Neural progenitor cell (in vitro differentiated cells): ENCODE measurements around the gene H6PD. TPM values are rescaled to one million over a fixed set of nuclear protein-coding genes. Genes with fewer than 3 reads are reported as not detected.
A peak's percentile ranks its signal among the peaks of the same experiment; 100 is the strongest.

ENCODE experiments used
- DNase-seq: peaks from one replicate; pipeline ENCODE4 v3.0.0-alpha.2; 2016; ENCODE audit warnings: low spot score
- H2AFZ ChIP-seq: fragments of 200-600 bp; sonication (generic); replicated peaks from 2 replicates; pipeline ENCODE4 v1.6.1; 2016; ENCODE audit warnings: antibody characterized with exemption
- H3F3A ChIP-seq: fragments of 200-600 bp; sonication (generic); 2 replicates; pipeline ENCODE4 v1.6.1; 2016; ENCODE audit warnings: antibody characterized with exemption, low read depth
- H3K27ac ChIP-seq: fragments of 200-600 bp; sonication (generic); 2 replicates; pipeline ENCODE4 v1.5.1; 2016; ENCODE audit warnings: mild to moderate bottlenecking
- H3K27me3 ChIP-seq: fragments of 200-600 bp; sonication (generic); 2 replicates; pipeline ENCODE4 v1.6.1; 2016; ENCODE audit warnings: mild to moderate bottlenecking, moderate library complexity
- H3K36me3 ChIP-seq: fragments of 200-600 bp; sonication (generic); 2 replicates; pipeline ENCODE4 v1.5.1; 2016
- H3K4me1 ChIP-seq: fragments of 200-600 bp; sonication (generic); 2 replicates; pipeline ENCODE4 v1.6.1; 2016; ENCODE audit warnings: mixed run types
- H3K4me2 ChIP-seq: fragments of 200-600 bp; sonication (generic); 2 replicates; pipeline ENCODE4 v1.6.1; 2016
- H3K4me3 ChIP-seq: fragments of 200-600 bp; sonication (generic); 2 replicates; pipeline ENCODE4 v1.5.1; 2016
- H3K79me2 ChIP-seq: fragments of 200-600 bp; sonication (generic); 2 replicates; pipeline ENCODE4 v1.6.1; 2016; ENCODE audit warnings: low read depth
- H3K9ac ChIP-seq: fragments of 200-600 bp; sonication (generic); 2 replicates; pipeline ENCODE4 v1.6.1; 2016
- H3K9me3 ChIP-seq: fragments of 200-600 bp; sonication (generic); 2 replicates; pipeline ENCODE4 v1.5.1; 2016; ENCODE audit warnings: low read depth
- H4K20me1 ChIP-seq: fragments of 200-600 bp; sonication (generic); 2 replicates; pipeline ENCODE4 v1.6.1; 2016; ENCODE audit warnings: low read depth
- H3K27ac Mint-ChIP-seq: 3 replicates; pipeline ENCODE4 v1.8.0; 2021; ENCODE audit warnings: mixed read lengths
- H3K27me3 Mint-ChIP-seq: 2 replicates; pipeline ENCODE4 v1.8.0; 2022; ENCODE audit warnings: low read depth, mild to moderate bottlenecking, inconsistent platforms, moderate library complexity, mixed read lengths; ENCODE audit not compliant: insufficient read depth
- H3K36me3 Mint-ChIP-seq: 3 replicates; pipeline ENCODE4 v1.8.0; 2021; ENCODE audit warnings: mixed read lengths
- H3K4me1 Mint-ChIP-seq: 3 replicates; pipeline ENCODE4 v1.8.0; 2021; ENCODE audit warnings: mixed read lengths
- H3K4me3 Mint-ChIP-seq: 3 replicates; pipeline ENCODE4 v1.8.0; 2021; ENCODE audit warnings: mild to moderate bottlenecking, moderate library complexity, mixed read lengths
- H3K9me3 Mint-ChIP-seq: 3 replicates; pipeline ENCODE4 v1.8.0; 2020; ENCODE audit warnings: mixed read lengths
- CTCF ChIP-seq: fragments of 200-600 bp; sonication (generic); IDR thresholded peaks from 2 replicates; pipeline ENCODE4 v1.5.1; 2017; ENCODE audit warnings: antibody characterized with exemption, mild to moderate bottlenecking
- EZH2 ChIP-seq: fragments of 200-600 bp; sonication (generic); IDR thresholded peaks from 2 replicates; pipeline ENCODE4 v1.6.1; 2017; ENCODE audit warnings: antibody characterized with exemption, mild to moderate bottlenecking, moderate library complexity
- EZH2phosphoT487 ChIP-seq: fragments of 200-600 bp; sonication (generic); IDR thresholded peaks from 2 replicates; pipeline ENCODE4 v1.6.1; 2017; ENCODE audit warnings: antibody characterized with exemption
- total RNA-seq: library from RNA; depleted of rRNA; stranded (reverse); fragments of >200 nt; gene quantifications from 2 replicates; pipeline ENCODE4 v1.2.3, GENCODE V29; 2015; ENCODE audit warnings: low replicate concordance

H6PD gene
- total RNA-seq, 1 donor from 2014 or later: 6.0 TPM

GRCh38 chr1:9251501-9251900 is 16.9 kb downstream of the H6PD start:
- Histone ChIP-seq H3K27ac (no peak overlapping the region), H3K36me3 (no peaks in the 10 kb centered on the region), H3K4me2 (peak overlapping the region; percentile 3), H3K9me3 (no peaks in the 10 kb centered on the region), H3K4me1 (peaks cover 67% of the 10 kb centered on the region), H3K4me3 (no peak overlapping the region), H2AFZ (no peak overlapping the region), H3K9ac (no peak overlapping the region), H3F3A (peaks cover 43% of the 10 kb centered on the region), H4K20me1 (peaks cover 57% of the 10 kb centered on the region), H3K79me2 (no peaks in the 10 kb centered on the region), H3K27me3 (peaks cover 15% of the 10 kb centered on the region)
- peak overlapping the region; percentile 70 for H3K4me3 Mint-ChIP-seq
- no peak overlapping the region for H3K27ac Mint-ChIP-seq
- DNase-seq: no peak
- no peaks in the 10 kb centered on the region for H3K9me3 Mint-ChIP-seq
- H3K36me3 Mint-ChIP-seq: peaks cover 16% of the 10 kb centered on the region
- no peak for TF ChIP-seq EZH2
- TF ChIP-seq CTCF: no peak
- no peak for TF ChIP-seq EZH2phosphoT487
- H3K4me1 Mint-ChIP-seq: peaks cover 61% of the 10 kb centered on the region
- H3K27me3 Mint-ChIP-seq: peaks cover 22% of the 10 kb centered on the region

- Histone ChIP-seq H3F3A (peaks cover 44% of the 10 kb centered on the region), H3K4me1 (peaks cover 67% of the 10 kb centered on the region), H4K20me1 (peaks cover 57% of the 10 kb centered on the region), H3K27me3 (peaks cover 15% of the 10 kb centered on the region), H3K36me3 (no peaks in the 10 kb centered on the region), H3K4me2 (peak overlapping the region; percentile 75), H3K9ac (no peak overlapping the region), H3K4me3 (peak overlapping the region; percentile 30), H2AFZ (no peak overlapping the region), H3K79me2 (no peaks in the 10 kb centered on the region), H3K27ac (peak overlapping the region; percentile 76), H3K9me3 (no peaks in the 10 kb centered on the region)
- peaks cover 16% of the 10 kb centered on the region for H3K36me3 Mint-ChIP-seq
- DNase-seq: peak; percentile 92
- peaks cover 30% of the 10 kb centered on the region for H3K27me3 Mint-ChIP-seq
- peaks cover 4% of the 10 kb centered on the region for H3K9me3 Mint-ChIP-seq
- TF ChIP-seq CTCF (no peak), EZH2phosphoT487 (peak; percentile 98)
- peak overlapping the region; percentile 72 for H3K4me3 Mint-ChIP-seq
- H3K27ac Mint-ChIP-seq: peak overlapping the region; percentile 30
- peaks cover 58% of the 10 kb centered on the region for H3K4me1 Mint-ChIP-seq
Measured at GRCh38 chr1:9253004-9253403, 18.4 kb downstream of the H6PD start.

- peaks cover 15% of the 10 kb centered on the region for H3K27me3 ChIP-seq
- peak overlapping the region; percentile 74 for H3K4me3 Mint-ChIP-seq
- H3F3A ChIP-seq: peaks cover 49% of the 10 kb centered on the region
- H3K36me3 ChIP-seq: no peaks in the 10 kb centered on the region
- no peaks in the 10 kb centered on the region for H3K9me3 ChIP-seq
- H3K4me1 ChIP-seq: peaks cover 67% of the 10 kb centered on the region
- no peak overlapping the region for H2AFZ ChIP-seq
- peak overlapping the region; percentile 30 for H3K4me3 ChIP-seq
- H4K20me1 ChIP-seq: peaks cover 57% of the 10 kb centered on the region
- peaks cover 56% of the 10 kb centered on the region for H3K4me1 Mint-ChIP-seq
- H3K79me2 ChIP-seq: no peaks in the 10 kb centered on the region
- H3K9ac ChIP-seq: no peak overlapping the region
- H3K27me3 Mint-ChIP-seq: peaks cover 30% of the 10 kb centered on the region
- peak; percentile 59 for DNase-seq
- peak overlapping the region; percentile 76 for H3K27ac ChIP-seq
- TF ChIP-seq EZH2phosphoT487 (no peak), EZH2 (no peak), CTCF (no peak)
- H3K9me3 Mint-ChIP-seq: peaks cover 7% of the 10 kb centered on the region
- peak overlapping the region; percentile 72 for H3K4me2 ChIP-seq
- peak overlapping the region; percentile 85 for H3K27ac Mint-ChIP-seq
- H3K36me3 Mint-ChIP-seq: peaks cover 18% of the 10 kb centered on the region
Measured at GRCh38 chr1:9253453-9254105, 19.0 kb downstream of the H6PD start.
